ENCODE measurements around the gene RAB31. TPM values are rescaled to one million over a fixed set of nuclear protein-coding genes. Genes with fewer than 3 reads are reported as not detected.

The RAB31 gene
- total and polyA plus RNA-seq, 2 of the 13 experiments (the other 11 are each of a cell fraction or from before 2014, with no cell fraction given): 1.1 to 1.7 TPM

DNA sequence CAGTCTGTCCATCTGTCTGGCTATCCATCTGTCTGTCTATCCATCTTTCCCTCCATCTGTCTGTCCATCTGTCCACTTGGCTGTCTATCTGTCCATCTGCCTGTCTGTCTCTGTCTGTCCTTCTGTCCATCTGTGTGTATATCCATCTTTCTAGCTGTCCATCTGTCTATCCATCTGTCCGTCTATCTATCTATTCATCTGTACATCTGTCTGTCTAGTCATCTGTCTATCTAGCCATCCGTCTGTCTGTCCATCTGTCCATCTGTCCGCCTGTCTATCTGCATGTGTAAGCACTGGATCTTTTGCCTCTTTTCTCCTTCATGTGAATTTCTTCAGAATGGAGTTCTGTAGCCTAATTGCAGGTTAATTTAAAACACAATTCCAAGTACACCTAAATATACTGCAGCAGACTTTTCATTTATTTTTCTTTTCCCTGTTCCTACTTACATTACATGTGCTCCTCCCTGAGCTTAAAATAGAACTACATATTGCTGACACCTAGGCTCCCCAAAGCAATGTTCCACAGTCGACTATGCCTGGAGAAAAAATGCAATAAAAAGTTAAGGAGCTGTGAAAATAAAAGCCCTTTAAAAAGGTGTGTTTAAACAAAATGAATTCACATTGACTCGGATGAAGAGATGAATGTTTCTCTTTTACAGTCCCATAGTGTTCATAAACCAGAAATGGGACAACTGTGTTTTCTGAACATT, 140.2 kb downstream of the RAB31 start:
- intact Hi-C loops (cut with micrococcal nuclease; ENCODE audit: unreplicated experiment) (no loop called here), in situ Hi-C loops (cut with HindIII; ENCODE audit: extremely low pct_ligation_motif_present, low pct_unique_long_range_greater_than_20kb) (no loop called here)
- Histone ChIP-seq H3K9ac (ENCODE audit: insufficient read depth, low read depth, low read length) (no peak overlapping the region), H3K79me2 (ENCODE audit: insufficient read depth, low read length) (no peaks in the 10 kb centered on the region), H3K4me3 (replicated peaks in 1 of 3; ENCODE audit: insufficient read depth in 1 of 3, low read depth in 2 of 3, low read length in 3 of 3) (no peak overlapping the region), H4K20me1 (ENCODE audit: insufficient read depth, low read length) (no peaks in the 10 kb centered on the region), H2AFZ (ENCODE audit: low read length) (no peak overlapping the region), H3K36me3 (replicated peaks in 1 of 2; ENCODE audit: control insufficient read depth in 1 of 2, insufficient read depth in 2 of 2, low read length in 2 of 2) (no peaks in the 10 kb centered on the region), H3K4me2 (ENCODE audit: low read depth, low read length) (no peak overlapping the region), H3K27ac (ENCODE audit: extremely low read length, insufficient read depth, low read length) (no peak overlapping the region), H3K4me1 (ENCODE audit: insufficient read depth, low read length) (no peaks in the 10 kb centered on the region), H3K9me3 (ENCODE audit: low read length) (peaks cover 8% of the 10 kb centered on the region), H3K27me3 (ENCODE audit: control insufficient read depth in 1 of 2, insufficient read depth in 2 of 2, low read length in 2 of 2) (no peaks in the 10 kb centered on the region; a peak in 1 of 5 replicates)
- DNase-seq (ENCODE audit: low spot score): no peak
- TF ChIP-seq ZNF780A (CRISPR knock-in tag; IDR thresholded peaks at IDR 0.05): no peak
- TF ChIP-seq, protein P1, sequence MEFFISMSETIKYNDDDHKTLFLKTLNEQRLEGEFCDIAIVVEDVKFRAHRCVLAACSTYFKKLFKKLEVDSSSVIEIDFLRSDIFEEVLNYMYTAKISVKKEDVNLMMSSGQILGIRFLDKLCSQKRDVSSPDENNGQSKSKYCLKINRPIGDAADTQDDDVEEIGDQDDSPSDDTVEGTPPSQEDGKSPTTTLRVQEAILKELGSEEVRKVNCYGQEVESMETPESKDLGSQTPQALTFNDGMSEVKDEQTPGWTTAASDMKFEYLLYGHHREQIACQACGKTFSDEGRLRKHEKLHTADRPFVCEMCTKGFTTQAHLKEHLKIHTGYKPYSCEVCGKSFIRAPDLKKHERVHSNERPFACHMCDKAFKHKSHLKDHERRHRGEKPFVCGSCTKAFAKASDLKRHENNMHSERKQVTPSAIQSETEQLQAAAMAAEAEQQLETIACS (CRISPR knock-in tag; IDR thresholded peaks at IDR 0.05): no peak
- TF ChIP-seq, protein P2, sequence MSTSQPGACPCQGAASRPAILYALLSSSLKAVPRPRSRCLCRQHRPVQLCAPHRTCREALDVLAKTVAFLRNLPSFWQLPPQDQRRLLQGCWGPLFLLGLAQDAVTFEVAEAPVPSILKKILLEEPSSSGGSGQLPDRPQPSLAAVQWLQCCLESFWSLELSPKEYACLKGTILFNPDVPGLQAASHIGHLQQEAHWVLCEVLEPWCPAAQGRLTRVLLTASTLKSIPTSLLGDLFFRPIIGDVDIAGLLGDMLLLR (CRISPR knock-in tag; IDR thresholded peaks at IDR 0.05): no peak
- no peak for TF ChIP-seq ZSCAN9 (CRISPR knock-in tag; IDR thresholded peaks at IDR 0.05; ENCODE audit: borderline replicate concordance)
- no peak for TF ChIP-seq ZBTB1 (CRISPR knock-in tag; IDR thresholded peaks at IDR 0.05; ENCODE audit: borderline replicate concordance)
- no peak for TF ChIP-seq ZNF607 (CRISPR knock-in tag; IDR thresholded peaks at IDR 0.05; ENCODE audit: borderline replicate concordance)
- TF ChIP-seq, protein P3, sequence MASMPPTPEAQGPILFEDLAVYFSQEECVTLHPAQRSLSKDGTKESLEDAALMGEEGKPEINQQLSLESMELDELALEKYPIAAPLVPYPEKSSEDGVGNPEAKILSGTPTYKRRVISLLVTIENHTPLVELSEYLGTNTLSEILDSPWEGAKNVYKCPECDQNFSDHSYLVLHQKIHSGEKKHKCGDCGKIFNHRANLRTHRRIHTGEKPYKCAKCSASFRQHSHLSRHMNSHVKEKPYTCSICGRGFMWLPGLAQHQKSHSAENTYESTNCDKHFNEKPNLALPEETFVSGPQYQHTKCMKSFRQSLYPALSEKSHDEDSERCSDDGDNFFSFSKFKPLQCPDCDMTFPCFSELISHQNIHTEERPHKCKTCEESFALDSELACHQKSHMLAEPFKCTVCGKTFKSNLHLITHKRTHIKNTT (CRISPR knock-in tag; IDR thresholded peaks at IDR 0.05): no peak
- no peak for TF ChIP-seq ZNF263 (CRISPR knock-in tag; IDR thresholded peaks at IDR 0.05)
- TF ChIP-seq ZNF335 (CRISPR knock-in tag; IDR thresholded peaks at IDR 0.05): no peak
- TF ChIP-seq ZNF776 (CRISPR knock-in tag; IDR thresholded peaks at IDR 0.05): no peak
- ATAC-seq: no peak
- FAIRE-seq: no peak
- CTCF ChIA-PET (ENCODE audit: low intra/inter-chr PET ratio, low total read pairs): no interaction called here
- 46% methylated on average over 5 of the region's 5 CpGs for WGBS (ENCODE audit: low lambda C conversion rate)
- BruUV-seq (replicated peaks): no TSS peak
- POLR2A ChIA-PET: interaction anchor here (1.4 kb wide), 1 partner anchor 46 kb away, joined by 3 read pairs; no protein-coding TSS in a partner anchor
